ENCODE measurements around the gene PLAC1. TPM values are rescaled to one million over a fixed set of nuclear protein-coding genes. Genes with fewer than 3 reads are reported as not detected.

Gene PLAC1, protein sequence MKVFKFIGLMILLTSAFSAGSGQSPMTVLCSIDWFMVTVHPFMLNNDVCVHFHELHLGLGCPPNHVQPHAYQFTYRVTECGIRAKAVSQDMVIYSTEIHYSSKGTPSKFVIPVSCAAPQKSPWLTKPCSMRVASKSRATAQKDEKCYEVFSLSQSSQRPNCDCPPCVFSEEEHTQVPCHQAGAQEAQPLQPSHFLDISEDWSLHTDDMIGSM
- total RNA-seq (2022): 1.9 and 2.7 TPM in 2 replicates
- Bru-seq, nascent RNA: percentile 30 among the genes with signal in this experiment
- percentile 30 among the genes with signal in this experiment for BruChase-seq, experiment 1, labeled RNA remaining after a 2-hour chase
- BruChase-seq, experiment 2, labeled RNA remaining after a 6-hour chase: percentile 30 among the genes with signal in this experiment
- long read RNA-seq, partial matches to known transcripts: 0 of 6 reads
- long read RNA-seq, other reads (novel, unspliced or antisense): 1 of 6 reads

- Histone ChIP-seq H3K27me3 (replicated peaks; ENCODE audit: control insufficient read depth, insufficient read depth, low read length) (no peaks in the 10 kb centered on the region), H3K9me3 (no peaks in the 10 kb centered on the region), H3K36me3 (ENCODE audit: control insufficient read depth, insufficient read depth, low read length) (no peaks in the 10 kb centered on the region), H3K4me1 (no peaks in the 10 kb centered on the region), H3K4me3 (ENCODE audit: low read depth, low read length) (no peak within 1 kb of the TSS)
- Mint-ChIP-seq H3K9me3 (ENCODE audit: unreplicated experiment) (no peaks in the 10 kb centered on the region), H3K4me1 (ENCODE audit: low read depth, unreplicated experiment) (no peaks in the 10 kb centered on the region), H3K27me3 (ENCODE audit: insufficient read depth, unreplicated experiment) (no peaks in the 10 kb centered on the region), H3K27ac (ENCODE audit: unreplicated experiment) (no peak within 1 kb of the TSS), H3K36me3 (ENCODE audit: insufficient read depth, unreplicated experiment) (no peaks in the 10 kb centered on the region), H3K4me3 (ENCODE audit: unreplicated experiment) (no peak within 1 kb of the TSS)
- ChIA-PET CTCF (no interaction called here), POLR2A (no interaction called here)
- no TSS peak for BruUV-seq (replicated peaks)
- DNase-seq: no peak
- TF ChIP-seq CTCF (IDR thresholded peaks at IDR 0.05; ENCODE audit: insufficient read depth in 1 of 2, low read depth in 1 of 2, low read length in 1 of 2, severe bottlenecking in 1 of 2, unreplicated experiment in 1 of 2): no peak
- intact Hi-C loops (cut with micrococcal nuclease; ENCODE audit: unreplicated experiment): no loop called here
These were observed at the start of gene PLAC1 for GRCh38 chrX:134658002-134658759. PLAC1 (minus strand) TSS chrX:134658471; CDS start chrX:134566682, 91,789 bp downstream.

- Mint-ChIP-seq H3K27me3 (ENCODE audit: insufficient read depth, unreplicated experiment) (no peaks in the 10 kb centered on the region), H3K36me3 (ENCODE audit: insufficient read depth, unreplicated experiment) (no peaks in the 10 kb centered on the region), H3K4me1 (ENCODE audit: low read depth, unreplicated experiment) (no peaks in the 10 kb centered on the region), H3K27ac (ENCODE audit: unreplicated experiment) (no peak overlapping the region), H3K9me3 (ENCODE audit: unreplicated experiment) (no peaks in the 10 kb centered on the region), H3K4me3 (ENCODE audit: unreplicated experiment) (no peak overlapping the region)
- intact Hi-C loops (cut with micrococcal nuclease; ENCODE audit: unreplicated experiment): no loop called here
- ChIA-PET CTCF (no interaction called here), POLR2A (no interaction called here)
- DNase-seq: no peak
- H3K36me3 ChIP-seq (ENCODE audit: control insufficient read depth, insufficient read depth, low read length): no peaks in the 10 kb centered on the region
- H3K9me3 ChIP-seq: no peaks in the 10 kb centered on the region
- TF ChIP-seq CTCF (IDR thresholded peaks at IDR 0.05; ENCODE audit: insufficient read depth in 1 of 2, low read depth in 1 of 2, low read length in 1 of 2, severe bottlenecking in 1 of 2, unreplicated experiment in 1 of 2): no peak
- no peaks in the 10 kb centered on the region for H3K4me1 ChIP-seq
- BruUV-seq (replicated peaks): no TSS peak
- H3K4me3 ChIP-seq (ENCODE audit: low read depth, low read length): no peak overlapping the region
- no peaks in the 10 kb centered on the region for H3K27me3 ChIP-seq (replicated peaks; ENCODE audit: control insufficient read depth, insufficient read depth, low read length)
These were observed 47.9 kb upstream of the PLAC1 start for GRCh38 chrX:134706138-134706537.

DNA sequence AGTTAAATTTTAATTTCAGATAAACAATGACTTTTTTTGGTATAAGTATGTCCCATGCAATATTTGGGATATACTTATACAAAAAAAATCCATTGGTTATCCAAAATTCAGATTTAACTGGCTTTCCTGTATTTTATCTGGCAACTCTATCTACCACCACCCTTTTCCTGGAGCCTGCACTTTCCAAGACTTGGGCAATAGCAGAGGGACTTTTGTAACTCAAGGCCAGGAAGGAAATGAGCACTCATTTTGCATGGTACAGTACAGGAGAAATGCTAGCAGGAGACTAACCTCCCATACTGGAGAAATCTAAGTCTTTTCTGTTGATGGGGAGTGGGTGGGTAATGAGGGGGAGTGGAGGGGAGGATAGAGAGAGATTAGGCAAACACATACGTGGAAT lies 37.7 kb upstream of the PLAC1 start:
- CTCF ChIA-PET: no interaction called here
- peaks cover 8% of the 10 kb centered on the region for H3K4me1 Mint-ChIP-seq (ENCODE audit: low read depth, unreplicated experiment)
- no peaks in the 10 kb centered on the region for H3K9me3 ChIP-seq
- peaks cover 11% of the 10 kb centered on the region for H3K9me3 Mint-ChIP-seq (ENCODE audit: unreplicated experiment)
- H3K4me1 ChIP-seq: peaks cover 14% of the 10 kb centered on the region
- intact Hi-C loops (cut with micrococcal nuclease; ENCODE audit: unreplicated experiment): no loop called here
- no peak overlapping the region for H3K4me3 Mint-ChIP-seq (ENCODE audit: unreplicated experiment)
- no peaks in the 10 kb centered on the region for H3K27me3 Mint-ChIP-seq (ENCODE audit: insufficient read depth, unreplicated experiment)
- H3K36me3 ChIP-seq (ENCODE audit: control insufficient read depth, insufficient read depth, low read length): no peaks in the 10 kb centered on the region
- TF ChIP-seq CTCF (IDR thresholded peaks at IDR 0.05; ENCODE audit: insufficient read depth in 1 of 2, low read depth in 1 of 2, low read length in 1 of 2, severe bottlenecking in 1 of 2, unreplicated experiment in 1 of 2): no peak
- no peak overlapping the region for H3K4me3 ChIP-seq (ENCODE audit: low read depth, low read length)
- H3K27me3 ChIP-seq (replicated peaks; ENCODE audit: control insufficient read depth, insufficient read depth, low read length): no peaks in the 10 kb centered on the region
- no peaks in the 10 kb centered on the region for H3K36me3 Mint-ChIP-seq (ENCODE audit: insufficient read depth, unreplicated experiment)
- BruUV-seq (replicated peaks): no TSS peak
- H3K27ac Mint-ChIP-seq (ENCODE audit: unreplicated experiment): no peak overlapping the region
- no peak for DNase-seq
- POLR2A ChIA-PET: no interaction called here

Data from Caco-2 (cell line).